Heart left ventricle (tissue), 16 donors: ENCODE results near the gene SGCA. TPM values are rescaled to one million over a fixed set of nuclear protein-coding genes. Genes with fewer than 3 reads are reported as not detected.

Source experiments
- ATAC-seq, 4 donors: fragments of 200-7000 bp; cut with Tn5 transposase; one replicate each; pipeline ENCODE4 v1.9.1; 2020 to 2022; ENCODE audit warnings: moderate library complexity in 4 of 4, mild to moderate bottlenecking in 3 of 4, moderate number of reproducible peaks in 1 of 4
- DNase-seq, 5 donors: peaks; one replicate each; pipeline ENCODE4 v3.0.0-alpha.2; 2020
- H3K27ac ChIP-seq, 12 donors: fragments of 200-600 bp; sonication (generic) in 4 of 12; one replicate each; pipeline versions ENCODE4 v1.5.0 to v1.8.0; 2016 to 2022; ENCODE audit warnings: mild to moderate bottlenecking in 2 of 12
- H3K27me3 ChIP-seq, 9 donors: fragments of 200-600 bp; sonication (generic) in 2 of 9; one replicate each; pipeline versions ENCODE4 v1.5.1 to v1.8.0; 2016 to 2022; ENCODE audit warnings: mild to moderate bottlenecking in 3 of 9
- H3K36me3 ChIP-seq, 9 donors: fragments of 200-600 bp; sonication (generic) in 2 of 9; one replicate each; pipeline versions ENCODE4 v1.5.0 to v1.8.0; 2018 to 2022; ENCODE audit warnings: mild to moderate bottlenecking in 2 of 9
- H3K4me1 ChIP-seq, 12 donors: fragments of 200-600 bp; sonication (generic) in 4 of 12; one replicate each; pipeline versions ENCODE4 v1.5.0 to v1.8.0; 2016 to 2022; ENCODE audit warnings: mild to moderate bottlenecking in 3 of 12
- H3K4me3 ChIP-seq, 12 donors: fragments of 200-600 bp; sonication (generic) in 4 of 12; one replicate each; pipeline versions ENCODE4 v1.5.0 to v1.8.0; 2017 to 2022; ENCODE audit warnings: mild to moderate bottlenecking in 9 of 12, moderate library complexity in 4 of 12
- H3K9me3 ChIP-seq, 12 donors: fragments of 200-600 bp; sonication (generic) in 4 of 12; one replicate each; pipeline versions ENCODE4 v1.5.0 to v1.8.0; 2016 to 2022; ENCODE audit warnings: mild to moderate bottlenecking in 1 of 12
- CTCF ChIP-seq, 12 donors: fragments of 200-600 bp; sonication (generic) in 4 of 12; IDR thresholded peaks; one replicate each; pipeline versions ENCODE4 v1.5.0 to v1.8.0; 2018 to 2022; ENCODE audit warnings: antibody characterized with exemption in 12 of 12, mild to moderate bottlenecking in 5 of 12
- POLR2A ChIP-seq, 2 donors: fragments of 450-650 bp; IDR thresholded peaks; one replicate each; pipeline ENCODE4 v1.6.1; 2017; ENCODE audit warnings: antibody characterized with exemption in 2 of 2, mild to moderate bottlenecking in 2 of 2, moderate library complexity in 2 of 2
- WGBS, 4 donors: extraction: QIAGEN DNeasy Blood & Tissue Kit in 2 of 4; methylation state at CpG; one replicate each; pipeline versions ENCODE4 v1.1.5 to v1.1.7; 2013 to 2018; 5-methylcytosine and 5-hydroxymethylcytosine counted together
- intact Hi-C, 10 donors: fragments of 100-400 bp; cut with DNase I; formaldehyde crosslinking; loops; one replicate each; pipeline versions ENCODE4 v1.11.1 to v1.14.2; 2022
- polyA plus RNA-seq, 2 donors: library from polyadenylated mRNA; stranded (reverse); fragments of 200-250 nt; gene quantifications; one replicate each; pipeline ENCODE4 v1.2.3, GENCODE V29; 2013
- total RNA-seq, 9 donors: library from RNA; depleted of rRNA in 2 of 9; stranded (reverse); fragments of >200 nt in 2 of 9; fragmentation: NEBNext Ultra II Directional in 3 of 9; extraction: Animal tissue kit (Norgen Biotek cat#: 25700) in 3 of 9; gene quantifications; one replicate each; pipeline versions ENCODE4 v1.1.0 to v1.2.4, GENCODE V29; 2016 to 2023
- donor health status: ischemic (EF 13 %, LVEDD 7.1; RV severe dilation, severe dysfunction).
- donor health status: healthy with polysubstance abuse.
- donor health status: DM: no; HTN: yes; CAD: no.
- donor health status: DM: no; HTN: no; CAD: no.
- donor health status: ischemic (EF 25% LVEDD 6.9; RV normal size, moderate dysfunction).
- donor health status: ischemic (EF 25% LVEDD 5.7; RV mildly dilated, moderate dysfunction).
- donor health status: healthy.
- donor health status: DM: yes; HTN: yes; CAD: no.
- donor health status: ischemic (EF 35%, LVEDD 5.7; RV mildly dilated, moderate dysfunction).
- donor health status: nonischemic (EF 11% LVEDD 7.7; RV severe dilation, severe dysfunction).
- donor health status: DM: yes; HTN: yes; CAD: no.
- donor health status: PGD.
- donor health status: ischemic (EF 29% LVEDD 5.4; RV normal size, mild dysfunction).
- donor health status: nonischemic (EF 23%, LVEDD 6.1; RV moderate dilation, normal function).

Gene SGCA
- total and polyA plus RNA-seq, 11 donors: 96.5 to 225 (median 151) TPM

- Histone ChIP-seq H3K4me3 (no peak overlapping the region), H3K36me3 (no peaks in the 10 kb centered on the region), H3K27ac (peak overlapping the region in 9 of 12 donors; percentile 33 to 75 (median 60)), H3K4me1 (peaks cover 0 to 55% (median 13%) of the 10 kb centered on the region in 12 donors), H3K9me3 (no peaks in the 10 kb centered on the region), H3K27me3 (peaks cover 0 to 2% (median 0%) of the 10 kb centered on the region in 9 donors)
- TF ChIP-seq POLR2A (IDR thresholded peaks at IDR 0.05): no peak
- TF ChIP-seq CTCF (IDR thresholded peaks at IDR 0.05): no peak
- ATAC-seq (no peak), DNase-seq (no peak)
- intact Hi-C loops: no loop called here
- WGBS, 4 donors: 54 to 65% (median 57%) methylated on average over 3 of the region's 3 CpGs
Measured at GRCh38 chr17:50217591-50217990, 51.8 kb downstream of the SGCA start.

GRCh38 chr17:50218071-50218759 is 52.4 kb downstream of the SGCA start:
- no peaks in the 10 kb centered on the region for H3K9me3 ChIP-seq
- H3K4me1 ChIP-seq: peaks cover 0 to 57% (median 14%) of the 10 kb centered on the region in 12 donors
- H3K36me3 ChIP-seq: no peaks in the 10 kb centered on the region
- no peak overlapping the region for H3K4me3 ChIP-seq
- H3K27ac ChIP-seq: peak overlapping the region in 11 of 12 donors; percentile 22 to 75 (median 59)
- H3K27me3 ChIP-seq: peaks cover 0 to 2% (median 0%) of the 10 kb centered on the region in 9 donors
- 57 to 67% (median 61%) methylated on average over 3 of the region's 3 CpGs for WGBS, 4 donors
- DNase-seq (no peak), ATAC-seq (peak in 2 of 4 donors; percentile 46 to 50)
- intact Hi-C loops: no loop called here
- no peak for TF ChIP-seq POLR2A (IDR thresholded peaks at IDR 0.05)
- no peak for TF ChIP-seq CTCF (IDR thresholded peaks at IDR 0.05)

- H3K36me3 ChIP-seq: no peaks in the 10 kb centered on the region
- TF ChIP-seq POLR2A (IDR thresholded peaks at IDR 0.05): no peak
- TF ChIP-seq CTCF (IDR thresholded peaks at IDR 0.05): no peak
- peaks cover 0 to 57% (median 14%) of the 10 kb centered on the region in 12 donors for H3K4me1 ChIP-seq
- no peak overlapping the region for H3K4me3 ChIP-seq
- ATAC-seq (peak in 1 of 4 donors; percentile 24), DNase-seq (no peak)
- 73 to 84% (median 78%) methylated on average over 1 of the region's 1 CpG for WGBS, 4 donors
- H3K9me3 ChIP-seq: no peaks in the 10 kb centered on the region
- H3K27me3 ChIP-seq: peaks cover 0 to 2% (median 0%) of the 10 kb centered on the region in 9 donors
- intact Hi-C loops: no loop called here
- peak overlapping the region in 11 of 12 donors; percentile 12 to 75 (median 56) for H3K27ac ChIP-seq
Measured at GRCh38 chr17:50218771-50219315, 53.0 kb downstream of the SGCA start.

GRCh38 chr17:50219342-50219741 is 53.5 kb downstream of the SGCA start:
- Histone ChIP-seq H3K4me1 (peaks cover 0 to 55% (median 14%) of the 10 kb centered on the region in 12 donors), H3K36me3 (no peaks in the 10 kb centered on the region), H3K9me3 (no peaks in the 10 kb centered on the region), H3K27me3 (peaks cover 0 to 2% (median 0%) of the 10 kb centered on the region in 9 donors), H3K27ac (peak overlapping the region in 10 of 12 donors; percentile 12 to 75 (median 58)), H3K4me3 (no peak overlapping the region)
- no peak for TF ChIP-seq POLR2A (IDR thresholded peaks at IDR 0.05)
- no peak for TF ChIP-seq CTCF (IDR thresholded peaks at IDR 0.05)
- WGBS, 4 donors: 60 to 68% (median 65%) methylated on average over 5 of the region's 5 CpGs
- no peak for ATAC-seq
- intact Hi-C loops: no loop called here
- no peak for DNase-seq
